GM23338 (cell line): ENCODE measurements around the gene ISL2. TPM values are rescaled to one million over a fixed set of nuclear protein-coding genes. Genes with fewer than 3 reads are reported as not detected.

Source experiments
- ATAC-seq: fragments of 200-7000 bp; cut with Tn5 transposase; 3 replicates; pipeline ENCODE4 v1.9.1; 2020
- DNase-seq: peaks from one replicate; pipeline ENCODE4 v3.0.0-alpha.2; 2015; ENCODE audit warnings: low spot score
- H2AFZ ChIP-seq: fragments of 200-600 bp; sonication (generic); 2 replicates; pipeline ENCODE4 v1.8.0; 2016; ENCODE audit warnings: antibody characterized with exemption, mild to moderate bottlenecking, moderate library complexity
- H3F3A ChIP-seq: fragments of 200-600 bp; sonication (generic); replicated peaks from 2 replicates; pipeline ENCODE4 v1.8.0; 2017; ENCODE audit warnings: antibody characterized with exemption, mixed run types, low read depth
- H3K27ac ChIP-seq: fragments of 200-600 bp; sonication (generic); 2 replicates; pipeline ENCODE4 v1.6.1; 2016; ENCODE audit warnings: low read depth
- H3K27me3 ChIP-seq: fragments of 200-600 bp; sonication (generic); 2 replicates; pipeline ENCODE4 v1.8.0; 2016; ENCODE audit warnings: mild to moderate bottlenecking, mixed run types, moderate library complexity; ENCODE audit not compliant: insufficient read depth
- H3K36me3 ChIP-seq: fragments of 200-600 bp; sonication (generic); 2 replicates; pipeline ENCODE4 v1.8.0; 2016; ENCODE audit warnings: mild to moderate bottlenecking; ENCODE audit not compliant: insufficient read depth
- H3K4me1 ChIP-seq: fragments of 200-600 bp; sonication (generic); 2 replicates; pipeline ENCODE4 v1.8.0; 2016; ENCODE audit warnings: mild to moderate bottlenecking, moderate library complexity; ENCODE audit not compliant: insufficient read depth
- H3K4me2 ChIP-seq: fragments of 200-600 bp; sonication (generic); 2 replicates; pipeline ENCODE4 v1.7.1; 2017; ENCODE audit warnings: mixed run types
- H3K4me3 ChIP-seq: fragments of 200-600 bp; sonication (generic); 2 replicates; pipeline ENCODE4 v1.6.1; 2016; ENCODE audit warnings: mixed run types
- H3K79me2 ChIP-seq: fragments of 200-600 bp; sonication (generic); replicated peaks from 2 replicates; pipeline ENCODE4 v1.8.0; 2017; ENCODE audit warnings: mild to moderate bottlenecking; ENCODE audit not compliant: insufficient read depth
- H3K9me2 ChIP-seq: fragments of 200-600 bp; sonication (generic); 2 replicates; pipeline ENCODE4 v1.8.0; 2017; ENCODE audit not compliant: insufficient read depth
- H4K20me1 ChIP-seq: fragments of 200-600 bp; sonication (generic); replicated peaks from 2 replicates; pipeline ENCODE4 v1.8.0; 2017; ENCODE audit warnings: mild to moderate bottlenecking; ENCODE audit not compliant: insufficient read depth
- H3K27ac Mint-ChIP-seq: 2 replicates; pipeline ENCODE4 v1.8.0; 2020; ENCODE audit warnings: inconsistent platforms, mild to moderate bottlenecking, moderate library complexity, mixed read lengths
- H3K27me3 Mint-ChIP-seq: 3 replicates; pipeline ENCODE4 v1.8.0; 2022; ENCODE audit warnings: low read depth, mild to moderate bottlenecking, moderate library complexity, mixed read lengths, inconsistent platforms; ENCODE audit not compliant: insufficient read depth, poor library complexity
- H3K36me3 Mint-ChIP-seq: 3 replicates; pipeline ENCODE4 v1.8.0; 2021; ENCODE audit warnings: low read depth, mild to moderate bottlenecking, inconsistent platforms, moderate library complexity, mixed read lengths
- H3K4me1 Mint-ChIP-seq: 3 replicates; pipeline ENCODE4 v1.8.0; 2020; ENCODE audit warnings: mild to moderate bottlenecking, inconsistent platforms, mixed read lengths
- H3K4me3 Mint-ChIP-seq: 3 replicates; pipeline ENCODE4 v1.8.0; 2021; ENCODE audit warnings: moderate library complexity, mild to moderate bottlenecking, inconsistent platforms, mixed read lengths
- H3K9me3 Mint-ChIP-seq: 3 replicates; pipeline ENCODE4 v1.8.0; 2020; ENCODE audit warnings: moderate library complexity, mild to moderate bottlenecking, inconsistent platforms, mixed read lengths
- CREB1 ChIP-seq: fragments of 250-450 bp; sonication (Bioruptor Pico); IDR thresholded peaks from 2 replicates; pipeline ENCODE4 v1.5.0; 2020; ENCODE audit warnings: low read depth, mild to moderate bottlenecking, moderate library complexity
- EZH2 ChIP-seq: fragments of 200-600 bp; sonication (generic); IDR thresholded peaks from one replicate; pipeline ENCODE4 v1.8.0; 2017; ENCODE audit warnings: antibody characterized with exemption, mild to moderate bottlenecking, low read depth; ENCODE audit not compliant: unreplicated experiment
- EZH2phosphoT487 ChIP-seq: fragments of 200-600 bp; sonication (generic); IDR thresholded peaks from one replicate; pipeline ENCODE4 v1.8.1; 2018; ENCODE audit warnings: antibody characterized with exemption; ENCODE audit not compliant: unreplicated experiment
- JUNB ChIP-seq: IDR thresholded peaks from one replicate; pipeline ENCODE4 v1.6.1; 2016; ENCODE audit warnings: antibody characterized with exemption; ENCODE audit not compliant: unreplicated experiment
- NANOG ChIP-seq: IDR thresholded peaks from 2 replicates; pipeline ENCODE4 v1.6.1; 2016; ENCODE audit warnings: antibody characterized with exemption, borderline replicate concordance
- STAT1 ChIP-seq: IDR thresholded peaks from one replicate; pipeline ENCODE4 v1.6.1; 2016; ENCODE audit warnings: antibody characterized with exemption; ENCODE audit not compliant: unreplicated experiment
- ZNF114 ChIP-seq: fragments of 250-450 bp; sonication (Bioruptor Pico); IDR thresholded peaks from 2 replicates; pipeline ENCODE4 v1.5.0; 2020; ENCODE audit warnings: mild to moderate bottlenecking, moderate library complexity
- ZNF331 ChIP-seq: fragments of 250-450 bp; sonication (Bioruptor Pico); IDR thresholded peaks from 2 replicates; pipeline ENCODE4 v1.5.0; 2020; ENCODE audit warnings: low read depth, mild to moderate bottlenecking, moderate library complexity
- polyA plus RNA-seq: library from polyadenylated mRNA; unstranded; fragments of >200 nt; fragmentation: Nextera tagmentation; extraction: Ambion mirVana; gene quantifications from 2 replicates; pipeline ENCODE4 v1.2.1, GENCODE V29; 2016
- total RNA-seq: library from RNA; depleted of rRNA; stranded (reverse); fragments of >200 nt; shearing (Covaris generic); gene quantifications from 2 replicates; pipeline ENCODE4 v1.2.3, GENCODE V29; 2014
- TF ChIP-seq, protein P1 (sequence below): IDR thresholded peaks from one replicate; pipeline ENCODE4 v1.6.1; 2018; ENCODE audit warnings: antibody characterized with exemption; ENCODE audit not compliant: unreplicated experiment

The ISL2 gene
- total and polyA plus RNA-seq, 2 experiments from 2014 or later = 0.65 to 2.7 TPM

DNA sequence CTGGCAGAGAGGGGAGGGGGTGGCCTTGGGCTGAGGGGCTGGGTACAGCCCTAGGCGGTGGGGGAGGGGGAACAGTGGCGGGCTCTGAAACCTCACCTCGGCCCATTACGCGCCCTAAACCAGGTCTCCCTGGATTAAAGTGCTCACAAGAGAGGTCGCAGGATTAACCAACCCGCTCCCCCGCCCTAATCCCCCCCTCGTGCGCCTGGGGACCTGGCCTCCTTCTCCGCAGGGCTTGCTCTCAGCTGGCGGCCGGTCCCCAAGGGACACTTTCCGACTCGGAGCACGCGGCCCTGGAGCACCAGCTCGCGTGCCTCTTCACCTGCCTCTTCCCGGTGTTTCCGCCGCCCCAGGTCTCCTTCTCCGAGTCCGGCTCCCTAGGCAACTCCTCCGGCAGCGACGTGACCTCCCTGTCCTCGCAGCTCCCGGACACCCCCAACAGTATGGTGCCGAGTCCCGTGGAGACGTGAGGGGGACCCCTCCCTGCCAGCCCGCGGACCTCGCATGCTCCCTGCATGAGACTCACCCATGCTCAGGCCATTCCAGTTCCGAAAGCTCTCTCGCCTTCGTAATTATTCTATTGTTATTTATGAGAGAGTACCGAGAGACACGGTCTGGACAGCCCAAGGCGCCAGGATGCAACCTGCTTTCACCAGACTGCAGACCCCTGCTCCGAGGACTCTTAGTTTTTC lies 4.9 kb downstream of the ISL2 start:
- Mint-ChIP-seq H3K27me3 (peaks cover 96% of the 10 kb centered on the region), H3K36me3 (peaks cover 2% of the 10 kb centered on the region; the same call in 1 of the 3 replicates), H3K4me3 (peak overlapping the region; percentile 75), H3K27ac (no peak overlapping the region), H3K9me3 (peaks cover 8% of the 10 kb centered on the region), H3K4me1 (peaks cover 48% of the 10 kb centered on the region)
- ATAC-seq = peak; percentile 7
- Histone ChIP-seq H3K4me2 (peak overlapping the region; percentile 86), H3K27me3 (peaks cover 99% of the 10 kb centered on the region), H3K4me3 (peak overlapping the region; percentile 50), H3K4me1 (peaks cover 52% of the 10 kb centered on the region), H4K20me1 (peaks cover 28% of the 10 kb centered on the region), H3K9me2 (no peaks in the 10 kb centered on the region), H3K36me3 (no peaks in the 10 kb centered on the region), H3F3A (peaks cover 12% of the 10 kb centered on the region), H3K79me2 (no peaks in the 10 kb centered on the region), H3K27ac (no peak overlapping the region), H2AFZ (peak overlapping the region; percentile 59; the same call in 1 of the 2 replicates)
- DNase-seq = peak; percentile 42
- peak; percentile 18 for TF ChIP-seq EZH2phosphoT487
- peak; percentile 91 for TF ChIP-seq EZH2
- TF ChIP-seq NANOG = no peak

DNA sequence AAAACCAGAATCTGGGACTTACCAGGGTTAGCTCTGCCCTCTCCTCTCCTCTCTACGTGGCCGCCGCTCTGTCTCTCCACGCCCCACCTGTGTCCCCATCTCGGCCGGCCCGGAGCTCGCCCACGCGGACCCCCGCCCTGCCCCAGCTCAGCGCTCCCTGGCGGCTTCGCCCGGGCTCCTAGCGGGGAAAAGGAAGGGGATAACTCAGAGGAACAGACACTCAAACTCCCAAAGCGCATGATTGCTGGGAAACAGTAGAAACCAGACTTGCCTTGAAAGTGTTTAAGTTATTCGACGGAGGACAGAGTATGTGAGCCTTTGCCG lies 5.4 kb downstream of the ISL2 start:
- Histone ChIP-seq H3K4me2 (peak overlapping the region; percentile 86), H3K4me1 (peaks cover 51% of the 10 kb centered on the region), H3K36me3 (no peaks in the 10 kb centered on the region), H3K4me3 (peak overlapping the region; percentile 50), H3K79me2 (no peaks in the 10 kb centered on the region), H3K27me3 (peaks cover 100% of the 10 kb centered on the region), H3K9me2 (no peaks in the 10 kb centered on the region), H2AFZ (peak overlapping the region; percentile 59; the same call in 1 of the 2 replicates), H3K27ac (no peak overlapping the region), H4K20me1 (peaks cover 28% of the 10 kb centered on the region), H3F3A (peaks cover 9% of the 10 kb centered on the region)
- Mint-ChIP-seq H3K4me3 (peak overlapping the region; percentile 68), H3K9me3 (peaks cover 8% of the 10 kb centered on the region), H3K4me1 (peaks cover 43% of the 10 kb centered on the region), H3K36me3 (peaks cover 2% of the 10 kb centered on the region; the same call in 1 of the 3 replicates), H3K27ac (no peak overlapping the region), H3K27me3 (peaks cover 94% of the 10 kb centered on the region)
- TF ChIP-seq, protein P1, sequence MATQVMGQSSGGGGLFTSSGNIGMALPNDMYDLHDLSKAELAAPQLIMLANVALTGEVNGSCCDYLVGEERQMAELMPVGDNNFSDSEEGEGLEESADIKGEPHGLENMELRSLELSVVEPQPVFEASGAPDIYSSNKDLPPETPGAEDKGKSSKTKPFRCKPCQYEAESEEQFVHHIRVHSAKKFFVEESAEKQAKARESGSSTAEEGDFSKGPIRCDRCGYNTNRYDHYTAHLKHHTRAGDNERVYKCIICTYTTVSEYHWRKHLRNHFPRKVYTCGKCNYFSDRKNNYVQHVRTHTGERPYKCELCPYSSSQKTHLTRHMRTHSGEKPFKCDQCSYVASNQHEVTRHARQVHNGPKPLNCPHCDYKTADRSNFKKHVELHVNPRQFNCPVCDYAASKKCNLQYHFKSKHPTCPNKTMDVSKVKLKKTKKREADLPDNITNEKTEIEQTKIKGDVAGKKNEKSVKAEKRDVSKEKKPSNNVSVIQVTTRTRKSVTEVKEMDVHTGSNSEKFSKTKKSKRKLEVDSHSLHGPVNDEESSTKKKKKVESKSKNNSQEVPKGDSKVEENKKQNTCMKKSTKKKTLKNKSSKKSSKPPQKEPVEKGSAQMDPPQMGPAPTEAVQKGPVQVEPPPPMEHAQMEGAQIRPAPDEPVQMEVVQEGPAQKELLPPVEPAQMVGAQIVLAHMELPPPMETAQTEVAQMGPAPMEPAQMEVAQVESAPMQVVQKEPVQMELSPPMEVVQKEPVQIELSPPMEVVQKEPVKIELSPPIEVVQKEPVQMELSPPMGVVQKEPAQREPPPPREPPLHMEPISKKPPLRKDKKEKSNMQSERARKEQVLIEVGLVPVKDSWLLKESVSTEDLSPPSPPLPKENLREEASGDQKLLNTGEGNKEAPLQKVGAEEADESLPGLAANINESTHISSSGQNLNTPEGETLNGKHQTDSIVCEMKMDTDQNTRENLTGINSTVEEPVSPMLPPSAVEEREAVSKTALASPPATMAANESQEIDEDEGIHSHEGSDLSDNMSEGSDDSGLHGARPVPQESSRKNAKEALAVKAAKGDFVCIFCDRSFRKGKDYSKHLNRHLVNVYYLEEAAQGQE = no peak
- TF ChIP-seq ZNF114 (no peak), STAT1 (no peak), CREB1 (CRISPR knock-in tag) (no peak), JUNB (no peak), EZH2phosphoT487 (peak; percentile 43), EZH2 (no peak), ZNF331 (CRISPR knock-in tag) (no peak)
- ATAC-seq (no peak), DNase-seq (no peak)
